GM19025 (cell line): ENCODE measurements around the gene ZBTB8B.

Source experiments
- ATAC-seq: cut with Tn5 transposase; IDR thresholded peaks from one replicate; pipeline ENCODE4 v1.9.1; 2021; ENCODE audit warnings: mild to moderate bottlenecking, low read depth, moderate library complexity; ENCODE audit not compliant: unreplicated experiment

ZBTB8B gene

GRCh38 chr1:32503153-32503552 is 38.3 kb downstream of the ZBTB8B start:
- no peak for ATAC-seq

GRCh38 chr1:32507021-32507420 is 42.1 kb downstream of the ZBTB8B start:
- no peak for ATAC-seq

- ATAC-seq, result no peak
These were observed 43.9 kb downstream of the ZBTB8B start for GRCh38 chr1:32508761-32509160.

- ATAC-seq, result no peak
These were observed 45.1 kb downstream of the ZBTB8B start for GRCh38 chr1:32509939-32510338.
